GM18868 (cell line): ENCODE measurements around the gene ANKHD1.

Experiments used
- ATAC-seq: cut with Tn5 transposase; IDR thresholded peaks from one replicate; pipeline ENCODE4 v1.9.1; 2021; ENCODE audit warnings: mild to moderate bottlenecking, moderate library complexity; ENCODE audit not compliant: unreplicated experiment

The ANKHD1 gene

DNA sequence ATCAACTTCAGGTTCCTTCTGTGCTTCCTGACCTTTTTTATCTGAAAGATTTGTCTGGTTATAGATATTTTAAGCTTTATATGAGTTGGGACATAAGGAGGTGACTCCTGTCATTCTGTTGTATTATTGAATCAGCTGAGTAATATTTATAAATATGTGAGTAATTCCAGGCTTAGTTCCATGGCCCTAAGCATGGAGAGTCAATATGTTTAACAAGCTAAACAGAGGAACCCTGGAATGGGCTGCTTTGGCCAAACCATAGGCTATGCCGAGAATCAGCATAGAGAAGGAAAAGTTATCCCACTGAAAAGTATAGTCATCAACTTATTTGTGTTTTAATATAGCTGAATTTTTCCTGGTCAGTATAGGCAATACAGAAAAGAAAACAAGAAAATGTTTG, 138.6 kb downstream of the ANKHD1 start:
- ATAC-seq: no peak

DNA sequence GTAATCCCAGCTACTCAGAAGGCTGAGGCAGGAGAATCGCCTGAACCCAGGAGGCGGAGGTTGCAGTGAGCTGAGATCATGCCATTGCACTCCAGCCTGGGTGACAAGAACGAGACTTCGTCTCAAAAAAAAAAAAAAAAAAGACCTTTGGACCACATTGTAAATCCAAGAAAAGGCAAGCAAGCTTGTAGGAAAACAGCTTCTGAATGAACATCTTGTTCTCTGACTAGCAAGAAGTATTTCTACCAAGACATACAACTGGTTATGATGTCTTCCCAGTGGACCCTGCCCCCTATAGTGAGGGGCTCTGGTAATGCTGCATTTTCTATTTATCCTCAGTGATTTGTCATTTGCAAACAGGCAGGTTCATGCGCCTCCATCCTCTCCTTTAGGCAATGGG, 141.3 kb downstream of the ANKHD1 start:
- ATAC-seq: no peak

DNA sequence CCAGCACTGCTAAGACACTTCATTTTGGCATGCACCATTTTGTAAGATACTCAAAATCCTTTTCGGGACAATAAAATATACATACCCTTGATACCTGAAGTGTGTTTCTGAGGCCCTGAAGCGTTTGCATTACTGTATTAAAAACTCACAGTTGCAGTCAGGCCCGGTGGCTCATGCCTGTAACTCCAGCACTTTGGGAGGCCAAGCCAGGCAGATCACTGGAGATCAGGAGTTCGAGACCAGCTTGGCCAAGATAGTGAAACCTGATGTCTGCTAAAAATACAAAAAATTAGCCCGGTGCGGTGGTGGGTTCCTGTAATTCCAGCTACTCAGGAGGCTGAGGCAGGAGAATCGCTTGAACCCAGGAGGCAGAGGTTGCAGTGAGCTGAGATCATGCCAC, 143.4 kb downstream of the ANKHD1 start:
- ATAC-seq: no peak

DNA sequence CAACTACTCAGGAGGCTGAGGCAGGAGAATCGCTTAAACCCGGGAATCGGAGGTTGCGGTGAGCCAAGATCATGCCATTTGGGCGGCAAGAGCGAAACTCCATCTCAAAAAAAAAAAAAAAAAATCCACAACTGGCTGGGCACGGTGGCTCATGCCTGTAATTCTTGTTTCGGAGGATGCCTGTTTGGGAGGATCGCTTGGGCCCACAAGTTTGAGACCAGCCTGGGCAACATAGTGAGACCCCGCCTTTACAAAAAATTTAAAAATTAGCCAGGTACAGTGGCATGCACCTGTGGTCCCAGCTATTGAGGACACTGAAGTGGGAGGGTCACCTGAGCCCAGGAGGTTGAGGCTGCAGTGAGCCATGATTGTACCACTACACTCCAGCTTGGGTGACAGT, 144.0 kb downstream of the ANKHD1 start:
- no peak for ATAC-seq

DNA sequence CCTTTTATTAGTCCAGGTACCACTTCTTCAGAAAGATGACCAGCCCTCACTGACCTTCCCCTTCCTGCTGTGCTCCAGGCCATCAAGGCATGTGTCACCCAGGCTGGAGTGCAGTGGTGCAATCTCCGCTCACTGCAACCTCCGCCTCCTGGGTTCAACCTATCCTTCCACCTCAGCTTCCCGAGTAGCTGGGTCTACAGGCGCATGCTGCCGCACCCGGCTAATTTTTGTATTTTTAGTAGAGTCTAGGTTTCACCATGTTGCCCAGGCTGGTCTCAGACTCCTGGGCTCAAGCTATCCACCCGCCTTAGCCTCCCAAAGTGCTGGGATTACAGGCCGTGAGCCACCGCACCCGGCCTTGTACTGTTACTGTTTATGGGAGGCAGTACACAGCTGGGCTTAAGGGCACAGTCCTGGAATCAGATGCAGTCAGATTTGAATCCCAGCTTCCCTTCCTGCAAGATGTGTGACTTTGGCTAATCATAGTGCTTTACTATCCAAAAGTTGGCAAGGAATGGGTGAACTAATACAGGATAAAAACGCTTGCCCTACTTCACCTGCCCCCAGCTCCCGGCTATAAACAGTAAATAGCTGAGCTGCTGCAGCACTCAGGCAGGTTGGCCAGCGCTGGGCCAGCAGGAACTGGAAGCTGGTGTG, 145.3 kb downstream of the ANKHD1 start:
- ATAC-seq: no peak

DNA sequence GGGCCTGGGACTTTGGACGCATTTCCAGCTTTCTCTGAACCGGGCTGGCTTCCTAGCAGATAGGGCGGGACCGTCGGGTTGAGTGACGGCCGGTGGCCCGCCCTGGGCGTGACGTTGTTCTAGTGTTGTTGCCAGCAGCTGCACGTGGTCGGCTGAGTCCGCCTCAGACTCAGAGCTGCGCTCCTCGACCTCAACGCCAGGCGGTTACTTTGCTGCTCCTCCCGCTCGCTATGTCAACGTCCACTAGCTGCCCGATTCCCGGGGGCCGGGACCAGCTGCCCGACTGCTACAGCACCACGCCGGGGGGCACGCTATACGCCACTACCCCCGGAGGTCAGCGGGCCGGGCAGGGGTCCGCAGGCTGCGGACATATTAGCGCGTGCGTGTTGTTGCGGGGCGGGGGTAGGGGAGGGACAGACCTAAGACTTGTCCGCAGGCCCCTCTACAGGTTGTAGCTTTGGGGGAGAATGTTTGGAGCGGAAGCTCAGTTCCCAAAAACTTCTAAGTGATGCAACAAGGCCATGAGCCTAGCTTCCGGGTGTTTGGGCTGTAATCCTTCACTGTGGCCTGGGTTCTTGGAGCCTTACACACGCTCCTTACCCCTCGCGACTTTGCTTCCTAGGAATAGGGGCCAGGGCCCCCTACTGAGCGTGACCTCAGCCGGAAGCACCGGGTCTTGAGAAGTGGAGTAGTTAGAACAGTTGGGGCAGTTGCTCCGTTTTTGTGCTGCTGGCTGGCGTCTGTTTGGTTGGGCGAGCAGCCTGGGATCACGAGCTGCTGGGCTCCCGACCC, 146.1 kb downstream of the ANKHD1 start, which contains the start of gene EIF4EBP3:
Gene EIF4EBP3, plus strand, starts transcription at position 155 of the 792 bp plus-strand sequence. Its CDS starts 76 bp downstream, at position 231.
- peak; percentile 99 for ATAC-seq

DNA sequence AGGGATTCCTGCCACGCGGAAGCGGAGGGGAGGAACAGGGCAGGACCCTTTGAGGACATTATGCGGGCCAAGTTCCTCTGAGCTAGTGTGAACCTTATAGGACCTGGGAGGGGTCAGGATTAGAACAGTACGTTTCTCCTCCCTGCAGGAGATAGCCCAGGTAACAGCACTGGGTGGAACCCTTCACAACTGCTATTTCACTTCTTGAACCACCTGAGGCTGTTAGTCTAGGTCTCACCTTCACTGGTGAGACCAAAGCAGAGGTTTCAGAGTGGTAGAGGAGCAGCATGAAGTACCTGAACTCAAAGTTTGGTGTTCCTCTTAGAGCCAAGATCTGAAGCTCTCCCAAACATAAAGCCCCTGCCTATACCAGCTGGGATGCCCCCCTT, 146.7 kb downstream of the ANKHD1 start:
- ATAC-seq: peak; percentile 2

DNA sequence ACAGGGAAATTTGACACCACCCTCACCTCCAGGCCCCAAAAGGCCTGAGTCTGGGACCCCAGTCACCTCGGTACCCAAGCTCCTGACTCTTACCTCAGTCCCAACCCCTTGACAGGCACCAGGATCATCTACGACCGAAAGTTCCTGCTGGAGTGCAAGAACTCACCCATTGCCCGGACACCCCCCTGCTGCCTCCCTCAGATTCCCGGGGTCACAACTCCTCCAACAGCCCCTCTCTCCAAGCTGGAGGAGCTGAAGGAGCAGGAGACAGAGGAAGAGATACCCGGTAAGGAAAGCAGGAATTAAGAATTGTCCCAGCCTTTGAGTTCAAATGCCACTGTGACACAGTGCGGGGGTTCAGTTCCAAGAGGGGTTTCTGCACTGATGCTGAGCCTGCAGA, 147.2 kb downstream of the ANKHD1 start:
- no peak for ATAC-seq

DNA sequence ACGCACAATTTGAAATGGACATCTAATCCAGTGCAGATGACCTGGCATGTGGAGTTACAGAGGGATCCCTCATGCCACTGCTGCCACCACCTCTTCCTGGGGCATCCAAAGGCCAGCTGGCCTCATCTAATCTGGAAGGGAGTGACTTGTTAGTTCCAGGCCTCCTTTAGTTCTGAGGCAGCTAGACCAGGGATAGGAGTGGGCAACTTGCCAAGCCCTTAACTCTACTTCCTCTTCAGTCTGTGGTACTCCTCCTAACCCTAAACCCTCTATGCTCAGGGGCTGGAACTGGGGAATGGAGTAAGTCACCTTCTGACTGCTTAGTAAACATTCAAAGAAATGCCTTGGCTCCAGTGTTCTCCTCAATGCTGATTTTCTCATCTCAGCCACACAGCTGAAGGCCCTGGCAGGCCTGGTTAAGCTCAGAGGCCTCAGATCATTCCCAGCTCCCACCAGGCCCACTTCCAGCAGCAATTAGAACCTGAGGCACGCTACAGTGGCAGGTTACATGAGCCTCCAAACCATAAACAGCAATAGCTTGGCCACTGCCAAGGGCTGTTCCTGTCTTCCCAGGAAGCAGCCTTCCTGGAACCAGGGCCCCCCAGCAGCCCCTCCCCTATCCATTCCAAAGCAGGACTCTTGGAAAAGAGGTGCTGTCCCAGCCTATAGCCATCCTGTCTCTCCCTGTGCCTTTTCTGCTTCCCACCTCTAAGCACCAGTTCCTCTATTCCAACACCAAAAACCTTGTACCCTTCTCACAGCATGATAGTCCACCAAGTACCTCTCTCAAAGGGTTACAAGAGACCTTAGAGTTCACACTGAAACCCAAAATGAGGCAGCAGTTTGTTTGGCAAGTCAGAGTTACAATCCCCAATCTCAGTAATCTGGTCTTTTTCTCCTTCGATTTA, 147.9 kb downstream of the ANKHD1 start:
- no peak for ATAC-seq

DNA sequence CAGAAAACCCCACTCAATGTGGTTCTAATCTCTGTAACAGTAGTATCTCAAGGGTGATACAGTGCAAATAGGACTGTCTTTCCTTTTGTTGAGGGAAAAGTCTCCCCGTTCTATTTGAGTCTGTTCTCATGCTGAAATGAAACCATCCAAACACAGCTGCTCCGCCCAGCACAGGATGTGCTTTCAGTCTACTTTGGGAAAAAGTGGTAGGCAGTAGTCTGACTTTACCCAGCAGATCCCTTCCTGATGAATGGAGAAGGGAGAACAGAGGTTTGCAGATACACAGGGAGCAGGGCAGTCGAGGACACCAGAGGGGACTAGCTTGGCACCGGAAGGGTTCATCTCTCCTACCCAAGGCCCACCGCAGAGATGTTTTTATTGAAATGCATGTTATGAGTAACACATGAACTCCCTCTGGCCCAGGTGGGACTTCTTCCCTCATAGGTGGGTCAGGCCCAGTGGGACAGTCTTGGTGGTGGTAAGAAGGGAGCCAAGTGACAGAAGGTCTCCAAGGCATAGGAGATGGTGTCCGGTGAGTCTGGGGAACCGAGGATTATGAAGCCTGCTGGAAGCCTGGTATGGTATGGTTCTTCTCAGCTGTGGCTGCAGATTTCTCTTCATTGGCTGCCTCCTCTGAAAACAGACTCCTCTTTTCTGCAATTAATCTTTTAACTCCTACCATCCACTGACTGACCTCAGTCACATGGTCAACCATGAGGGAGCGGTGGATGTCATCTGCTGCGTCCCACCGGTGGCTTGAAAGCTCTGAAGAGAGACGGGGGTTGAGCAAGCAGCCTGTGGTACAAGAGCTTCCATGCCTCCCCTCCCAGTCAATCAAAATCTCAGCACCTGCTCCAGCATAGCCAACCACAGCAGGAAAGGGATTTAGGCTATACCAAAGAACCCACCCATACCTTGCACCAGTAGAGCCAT, 148.8 kb downstream of the ANKHD1 start:
- ATAC-seq: no peak

DNA sequence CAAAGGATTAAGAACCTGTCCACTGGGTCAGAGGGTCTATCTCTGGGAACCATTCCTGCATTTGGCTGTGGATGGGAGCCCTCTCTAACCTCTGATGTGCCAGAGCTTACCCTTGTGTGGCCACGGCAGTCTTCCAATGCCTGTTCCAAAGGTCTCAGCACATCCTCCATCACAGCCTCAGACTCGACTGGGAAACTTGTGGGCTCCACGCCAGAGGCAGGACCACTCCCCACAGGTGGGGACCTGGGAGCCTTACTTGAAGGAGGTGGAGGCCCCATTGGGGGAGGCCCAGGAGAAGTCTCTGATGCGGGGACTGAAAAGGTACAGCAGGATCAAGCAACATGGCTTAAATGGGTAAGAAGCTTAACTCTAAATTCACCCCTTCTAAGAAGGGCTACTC, 150.2 kb downstream of the ANKHD1 start:
- no peak for ATAC-seq

DNA sequence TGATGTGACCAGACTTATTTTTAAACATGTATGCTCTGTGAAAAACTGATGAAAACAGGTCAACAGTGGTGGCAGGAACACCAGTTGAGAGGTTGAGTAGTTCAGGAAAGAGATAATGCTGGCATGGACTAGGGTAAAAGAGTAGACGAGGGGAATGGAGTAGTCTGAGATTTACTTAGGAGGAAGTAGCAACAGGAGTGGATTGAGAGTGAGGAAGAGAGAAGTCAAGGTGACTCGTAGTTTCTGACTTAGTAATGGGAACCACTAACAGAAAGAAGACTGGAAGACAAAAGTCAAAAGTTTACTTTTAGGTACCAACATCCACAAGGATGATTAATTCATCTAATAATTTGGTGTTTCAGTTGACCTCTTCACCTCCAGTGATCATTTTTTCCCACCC, 152.0 kb downstream of the ANKHD1 start:
- no peak for ATAC-seq

DNA sequence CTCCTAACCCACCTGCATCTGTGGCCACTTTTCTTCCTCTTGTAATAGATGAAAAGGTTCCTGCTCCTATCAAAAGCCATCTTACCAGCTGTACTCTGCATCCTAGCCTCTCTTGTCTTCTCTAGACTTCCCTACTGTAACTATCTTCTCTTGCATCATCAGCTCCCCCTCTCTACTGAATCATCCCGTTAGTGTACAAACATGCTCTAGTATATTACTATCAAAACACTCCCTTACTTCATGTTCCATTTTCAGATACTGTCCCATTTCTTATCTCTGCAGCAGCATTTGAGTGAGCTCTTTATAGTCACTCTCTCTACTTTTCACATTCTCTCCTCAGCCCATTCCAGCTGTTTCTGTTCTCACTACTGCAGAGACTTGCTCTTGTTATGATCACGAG, 152.8 kb downstream of the ANKHD1 start:
- ATAC-seq: no peak

DNA sequence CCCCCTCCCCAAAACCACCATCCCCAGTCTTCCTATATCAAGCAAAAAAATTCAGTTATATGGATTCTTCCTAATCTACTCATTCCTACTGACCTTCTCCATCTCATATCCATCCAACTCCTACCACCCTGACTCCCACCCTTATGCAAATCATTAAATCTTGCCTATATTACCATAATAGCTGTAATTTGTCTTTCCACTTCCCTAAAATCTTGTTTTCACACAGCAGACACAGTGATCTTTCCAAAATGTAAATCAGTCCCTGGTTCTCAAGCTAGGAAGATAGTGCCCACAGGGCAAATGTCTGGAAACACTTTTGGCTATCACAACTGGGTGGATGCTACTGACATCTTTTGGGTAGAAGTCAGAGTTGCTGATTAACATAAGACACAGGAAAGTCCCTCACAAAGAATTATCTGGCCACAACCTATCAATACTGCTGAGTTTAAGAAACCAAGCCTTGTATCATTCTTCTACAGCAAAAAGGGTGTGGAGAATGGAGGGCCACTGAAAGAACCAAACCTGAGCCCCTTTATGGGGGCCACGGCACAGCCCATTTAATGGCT, 154.2 kb downstream of the ANKHD1 start:
- ATAC-seq: no peak

DNA sequence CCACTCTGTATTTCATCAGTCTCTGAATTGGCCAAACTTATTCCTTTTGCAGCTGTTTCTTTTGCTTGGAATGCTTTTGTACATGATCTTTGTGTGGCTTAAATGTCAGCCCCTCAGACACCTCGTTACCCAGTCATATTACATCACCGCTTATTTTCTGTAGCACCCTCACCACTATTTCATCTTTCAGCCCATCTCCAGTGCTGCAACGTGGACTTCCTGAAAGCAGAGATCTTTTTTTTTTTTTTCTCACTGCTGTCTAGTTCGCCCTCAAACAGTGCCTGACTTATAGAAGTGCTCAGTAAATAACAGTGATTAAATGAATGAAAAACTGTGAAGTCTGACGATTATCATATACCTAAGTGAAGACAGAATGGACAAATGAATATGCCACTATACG, 154.8 kb downstream of the ANKHD1 start:
- no peak for ATAC-seq

DNA sequence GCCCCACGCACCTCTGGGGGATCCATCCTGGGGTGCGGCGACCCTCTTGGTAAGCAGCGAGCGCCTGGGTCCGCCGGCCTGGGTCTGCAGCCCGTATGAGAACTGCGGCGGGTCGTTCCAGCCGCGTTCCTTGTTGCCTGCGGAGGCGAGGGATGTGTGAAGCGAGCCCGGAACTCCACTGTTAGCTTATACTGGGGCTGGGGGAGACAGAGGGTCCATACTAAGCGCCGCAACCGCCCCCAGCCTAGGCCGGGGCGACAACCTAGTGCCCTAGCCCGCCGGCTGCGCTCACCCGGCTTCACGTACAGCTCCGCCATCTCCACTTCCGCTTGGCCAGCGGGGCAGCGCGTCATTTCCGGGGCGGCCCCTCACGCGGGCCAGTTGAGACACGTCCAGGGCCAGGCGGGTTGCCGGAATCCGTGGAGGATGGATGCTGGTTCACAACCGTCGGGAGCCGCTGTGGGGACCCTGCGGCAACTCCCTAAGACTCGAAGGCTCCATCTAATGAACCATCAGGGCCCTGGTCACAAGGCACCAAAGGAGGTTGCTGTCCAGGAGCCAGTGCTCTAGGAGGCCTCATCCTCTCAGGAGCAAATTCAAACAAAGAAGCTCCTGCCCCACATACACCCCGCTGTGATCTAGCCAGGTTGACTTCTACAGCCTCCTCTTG, 155.6 kb downstream of the ANKHD1 start, which contains the start of gene SRA1:
Gene SRA1, minus strand, starts transcription at position 338 of the 670 bp plus-strand sequence. Its CDS starts 21 bp downstream, at position 317.
- ATAC-seq: peak; percentile 96

DNA sequence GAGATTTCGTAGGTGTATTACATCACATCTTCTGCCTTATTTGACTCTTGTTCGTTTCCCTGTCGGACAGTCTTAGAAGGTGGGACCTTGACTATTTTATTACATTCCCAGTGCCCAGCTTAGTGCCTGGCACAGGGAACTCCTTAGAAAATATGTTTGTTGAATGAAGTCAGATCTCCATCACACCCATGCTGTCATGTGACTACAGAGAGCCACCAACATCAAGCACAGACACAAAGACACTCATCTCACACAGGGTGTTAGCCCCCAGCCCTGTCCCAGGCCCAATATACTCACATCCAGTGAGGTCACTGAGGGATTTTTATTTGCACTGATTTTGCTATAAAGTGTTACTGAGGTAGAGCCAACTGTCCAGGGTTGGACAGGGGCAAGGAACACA, 156.3 kb downstream of the ANKHD1 start:
- no peak for ATAC-seq

DNA sequence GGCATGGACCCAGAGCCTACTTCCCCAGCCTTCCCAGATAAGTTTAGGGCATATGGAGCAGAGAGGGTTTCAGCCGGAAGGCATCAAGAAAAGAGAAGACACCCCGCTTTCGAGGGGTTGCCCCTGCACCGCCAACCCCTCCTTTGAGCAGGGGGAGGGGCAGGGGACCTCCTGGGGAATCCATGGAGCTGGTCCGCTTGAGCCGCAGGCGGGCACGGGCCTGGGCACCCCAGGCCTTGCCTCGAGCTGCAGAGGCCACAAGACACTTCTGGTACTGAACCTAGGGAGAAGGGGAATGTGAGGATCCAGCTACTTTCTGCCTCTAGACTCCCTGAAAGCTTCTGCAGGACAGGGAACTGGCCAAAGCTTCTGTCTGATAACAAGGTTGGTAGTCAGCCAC, 156.9 kb downstream of the ANKHD1 start:
- ATAC-seq: no peak

DNA sequence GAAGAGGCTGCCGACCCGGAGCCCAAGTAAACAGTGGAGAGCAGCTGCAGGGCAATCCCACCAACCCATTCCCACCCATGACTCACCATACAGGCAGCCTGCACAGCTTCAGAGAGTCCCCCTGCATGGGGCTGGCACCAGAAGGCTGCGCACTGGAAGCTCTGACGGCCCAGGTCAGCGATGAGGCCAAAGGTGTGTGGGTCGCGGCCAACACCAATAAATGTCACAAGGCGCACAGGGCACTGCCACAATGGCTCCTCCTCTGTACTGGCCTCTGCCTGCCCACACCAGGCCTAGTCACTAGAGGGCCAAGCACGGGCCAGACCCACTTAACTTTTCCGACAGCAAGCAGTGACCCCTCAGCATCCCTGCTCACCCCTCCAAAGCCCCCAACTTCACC, 158.6 kb downstream of the ANKHD1 start:
- no peak for ATAC-seq
